ENCODE measurements around the gene NFAT5. TPM values are rescaled to one million over a fixed set of nuclear protein-coding genes. Genes with fewer than 3 reads are reported as not detected.
"Not testable (repeated sequence)": the region's sequence is repeated elsewhere in the genome, so short reads cannot be mapped to it uniquely, and the experiment has no call there.

NFAT5 gene
- total RNA-seq, 4 donors from 2014 or later = 76.1 to 122 (median 102) TPM

- intact Hi-C loops (cut with DNase I) = no loop called here
- H3K4me1 ChIP-seq = peaks cover 0 to 12% of the 10 kb centered on the region in 2 donors
- no peaks in the 10 kb centered on the region for H3K9me3 ChIP-seq
- no peak overlapping the region for H3K4me3 ChIP-seq (replicated peaks in 1 of 3)
- H3K27ac ChIP-seq = no peak overlapping the region
- no peak for DNase-seq
- TF ChIP-seq, protein P1, sequence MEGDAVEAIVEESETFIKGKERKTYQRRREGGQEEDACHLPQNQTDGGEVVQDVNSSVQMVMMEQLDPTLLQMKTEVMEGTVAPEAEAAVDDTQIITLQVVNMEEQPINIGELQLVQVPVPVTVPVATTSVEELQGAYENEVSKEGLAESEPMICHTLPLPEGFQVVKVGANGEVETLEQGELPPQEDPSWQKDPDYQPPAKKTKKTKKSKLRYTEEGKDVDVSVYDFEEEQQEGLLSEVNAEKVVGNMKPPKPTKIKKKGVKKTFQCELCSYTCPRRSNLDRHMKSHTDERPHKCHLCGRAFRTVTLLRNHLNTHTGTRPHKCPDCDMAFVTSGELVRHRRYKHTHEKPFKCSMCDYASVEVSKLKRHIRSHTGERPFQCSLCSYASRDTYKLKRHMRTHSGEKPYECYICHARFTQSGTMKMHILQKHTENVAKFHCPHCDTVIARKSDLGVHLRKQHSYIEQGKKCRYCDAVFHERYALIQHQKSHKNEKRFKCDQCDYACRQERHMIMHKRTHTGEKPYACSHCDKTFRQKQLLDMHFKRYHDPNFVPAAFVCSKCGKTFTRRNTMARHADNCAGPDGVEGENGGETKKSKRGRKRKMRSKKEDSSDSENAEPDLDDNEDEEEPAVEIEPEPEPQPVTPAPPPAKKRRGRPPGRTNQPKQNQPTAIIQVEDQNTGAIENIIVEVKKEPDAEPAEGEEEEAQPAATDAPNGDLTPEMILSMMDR (IDR thresholded peaks at IDR 0.05) = no peak
- TF ChIP-seq POLR2A (IDR thresholded peaks at IDR 0.05) = no peak
- 94 to 96% methylated on average over 2 of the region's 2 CpGs for WGBS, 2 donors
- no peaks in the 10 kb centered on the region for H3K36me3 ChIP-seq
- H3K27me3 ChIP-seq = no peaks in the 10 kb centered on the region
Observed at GRCh38 chr16:69554495-69554894, 11.3 kb upstream of the NFAT5 start.

GRCh38 chr16:69555437-69555836 lies 10.3 kb upstream of the NFAT5 start:
- no peaks in the 10 kb centered on the region for H3K36me3 ChIP-seq
- H3K9me3 ChIP-seq = no peaks in the 10 kb centered on the region
- peaks cover 0 to 16% of the 10 kb centered on the region in 2 donors for H3K4me1 ChIP-seq
- whole genome bisulfite sequencing, 2 donors = 57 to 76% methylated on average over 1 of the region's 1 CpG
- no peak for TF ChIP-seq POLR2A (IDR thresholded peaks at IDR 0.05)
- TF ChIP-seq, protein P1 (IDR thresholded peaks at IDR 0.05) = no peak
- intact Hi-C loops (cut with DNase I) = no loop called here
- no peak for DNase-seq
- no peak overlapping the region for H3K27ac ChIP-seq
- no peak overlapping the region for H3K4me3 ChIP-seq (replicated peaks in 1 of 3)
- H3K27me3 ChIP-seq = no peaks in the 10 kb centered on the region

- no peak overlapping the region for H3K27ac ChIP-seq
- whole genome bisulfite sequencing, 2 donors = 97 to 98% methylated on average over 2 of the region's 2 CpGs
- DNase-seq = no peak
- no peaks in the 10 kb centered on the region for H3K27me3 ChIP-seq
- intact Hi-C loops (cut with DNase I) = no loop called here
- no peak overlapping the region for H3K4me3 ChIP-seq (replicated peaks in 1 of 3)
- H3K4me1 ChIP-seq = peaks cover 0 to 16% of the 10 kb centered on the region in 2 donors
- H3K36me3 ChIP-seq = no peaks in the 10 kb centered on the region
- TF ChIP-seq, protein P1 (IDR thresholded peaks at IDR 0.05) = no peak
- no peak for TF ChIP-seq POLR2A (IDR thresholded peaks at IDR 0.05)
- H3K9me3 ChIP-seq = no peaks in the 10 kb centered on the region
Observed at GRCh38 chr16:69555867-69556266, 9.9 kb upstream of the NFAT5 start.

GRCh38 chr16:69559164-69559563 lies 6.6 kb upstream of the NFAT5 start:
- intact Hi-C loops (cut with DNase I) = no loop called here
- H3K36me3 ChIP-seq = no peaks in the 10 kb centered on the region
- H3K4me3 ChIP-seq (replicated peaks in 1 of 3) = no peak overlapping the region
- peak overlapping the region in 2 of 3 donors; percentile 61 to 67 for H3K27ac ChIP-seq
- DNase-seq = no peak
- H3K4me1 ChIP-seq = peaks cover 0 to 25% of the 10 kb centered on the region in 2 donors
- TF ChIP-seq, protein P1 (IDR thresholded peaks at IDR 0.05) = no peak
- TF ChIP-seq POLR2A (IDR thresholded peaks at IDR 0.05) = no peak
- H3K9me3 ChIP-seq = no peaks in the 10 kb centered on the region
- WGBS, 2 donors = 66 to 80% methylated on average over 2 of the region's 2 CpGs
- no peaks in the 10 kb centered on the region for H3K27me3 ChIP-seq

DNA sequence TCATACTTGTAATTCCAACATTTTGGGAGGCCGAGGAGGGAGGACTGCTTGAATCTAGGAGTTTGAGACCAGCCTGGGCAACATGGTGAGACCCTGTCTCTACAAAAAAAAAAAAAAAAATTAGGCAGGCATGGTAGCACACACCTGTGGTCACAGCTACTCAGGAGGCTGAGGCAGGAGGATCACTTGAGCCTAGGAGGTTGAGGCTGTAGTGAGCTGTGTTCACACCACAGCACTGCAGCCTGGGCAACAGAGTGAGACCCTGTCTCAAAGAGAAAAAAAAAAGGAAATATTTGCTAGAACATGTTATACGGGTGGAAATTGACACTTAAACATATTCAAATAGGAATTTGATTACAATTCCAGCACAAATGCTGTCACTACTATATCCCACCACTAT lies 4.4 kb upstream of the NFAT5 start:
- DNase-seq; H3K4me3 ChIP-seq (replicated peaks in 1 of 3); H3K27ac ChIP-seq; H3K27me3 ChIP-seq; H3K36me3 ChIP-seq; H3K9me3 ChIP-seq: not testable (repeated sequence)
- peaks cover 5 to 32% of the 10 kb centered on the region in 2 donors for H3K4me1 ChIP-seq
- 96% methylated on average over 2 of the region's 2 CpGs for WGBS, 2 donors
- intact Hi-C loops (cut with DNase I) = loop anchor here (10.0 kb wide), 1 partner anchor 167 kb away; no protein-coding TSS in a partner anchor

GRCh38 chr16:69561901-69562300 lies 3.9 kb upstream of the NFAT5 start:
- H3K36me3 ChIP-seq = no peaks in the 10 kb centered on the region
- no peaks in the 10 kb centered on the region for H3K9me3 ChIP-seq
- intact Hi-C loops (cut with DNase I) = loop anchor here (10.0 kb wide), 1 partner anchor 167 kb away; no protein-coding TSS in a partner anchor
- H3K27me3 ChIP-seq = no peaks in the 10 kb centered on the region
- H3K27ac ChIP-seq = no peak overlapping the region
- peaks cover 5 to 32% of the 10 kb centered on the region in 2 donors for H3K4me1 ChIP-seq
- DNase-seq = no peak
- TF ChIP-seq POLR2A (IDR thresholded peaks at IDR 0.05) = no peak
- TF ChIP-seq, protein P1 (IDR thresholded peaks at IDR 0.05) = no peak
- H3K4me3 ChIP-seq (replicated peaks in 1 of 3) = no peak overlapping the region
